ENCODE measurements around the gene ZNF593.

ZNF593 gene

DNA sequence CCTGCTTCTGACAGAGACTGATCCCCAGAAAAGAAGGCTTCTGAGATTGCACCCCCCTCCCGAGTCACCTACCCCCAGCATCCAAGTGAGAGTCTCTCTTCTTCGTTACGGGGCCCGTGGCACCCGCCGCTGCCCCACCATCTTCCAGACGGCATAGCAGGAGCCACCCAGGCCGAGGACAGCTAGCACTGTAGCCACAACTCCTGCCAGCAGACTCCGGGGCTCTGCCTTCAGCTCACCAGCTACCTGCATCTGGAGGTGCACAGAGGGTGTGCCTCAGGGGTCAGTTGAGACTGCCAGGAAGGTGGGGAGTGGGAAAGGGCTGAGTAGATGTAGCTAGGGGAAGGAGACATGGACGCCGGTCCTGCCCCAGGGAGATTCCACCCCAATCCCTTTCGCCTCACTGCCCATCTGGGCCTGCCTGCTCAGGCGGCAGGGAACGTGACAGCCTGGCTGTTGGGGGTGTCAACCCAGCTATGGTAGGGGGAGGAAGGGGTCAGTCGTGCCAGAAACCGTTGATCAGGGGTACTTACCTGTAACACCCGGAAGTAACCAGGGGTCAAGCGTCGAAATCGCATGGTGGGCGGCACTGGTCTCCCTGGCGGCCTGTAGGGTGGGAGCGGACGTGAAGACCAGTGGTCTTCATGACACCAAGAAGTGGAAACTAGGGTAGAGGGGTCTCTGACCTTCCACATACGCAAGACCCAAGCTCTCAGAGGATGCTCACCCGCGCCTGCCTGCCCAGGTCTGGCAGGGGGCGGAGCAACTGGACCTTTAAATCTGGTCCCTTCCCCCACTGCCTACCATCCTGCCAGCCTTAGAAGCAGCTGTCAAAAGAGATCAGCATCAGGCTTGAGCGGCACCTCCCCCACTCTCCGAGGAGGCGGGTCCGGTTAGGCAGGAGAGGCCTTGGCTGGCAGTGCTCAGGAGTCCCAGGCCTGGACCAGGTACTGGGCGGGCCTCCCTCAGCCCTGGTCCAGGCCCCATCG lies 1.7 kb downstream of the ZNF593 start, which contains the start of gene ZNF593OS:
Gene ZNF593OS (minus strand): TSS at position 749 of the 989 bp plus-strand sequence. CDS start 171 bp downstream, at position 578.
- no peak for DNase-seq

DNA sequence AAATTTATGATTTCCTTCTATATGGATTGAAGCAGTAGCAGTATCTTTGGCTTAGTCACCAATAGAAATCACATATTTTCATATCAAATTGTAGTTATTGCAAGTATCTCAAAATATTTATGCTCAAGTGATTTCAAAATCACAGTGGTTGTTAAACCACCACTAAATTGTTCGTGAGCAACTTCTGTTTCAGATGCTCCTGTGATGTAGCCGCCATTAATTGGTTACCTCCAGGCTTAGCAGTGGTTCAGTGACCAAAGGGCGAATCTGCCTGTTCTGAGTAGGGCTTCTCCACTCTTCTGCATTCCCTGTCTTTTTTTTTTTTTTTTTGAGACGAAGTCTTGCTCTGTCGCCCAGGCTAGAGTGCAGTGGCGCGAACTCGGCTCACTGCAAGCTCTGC lies 5.6 kb downstream of the ZNF593 start:
- no peak for DNase-seq

DNA sequence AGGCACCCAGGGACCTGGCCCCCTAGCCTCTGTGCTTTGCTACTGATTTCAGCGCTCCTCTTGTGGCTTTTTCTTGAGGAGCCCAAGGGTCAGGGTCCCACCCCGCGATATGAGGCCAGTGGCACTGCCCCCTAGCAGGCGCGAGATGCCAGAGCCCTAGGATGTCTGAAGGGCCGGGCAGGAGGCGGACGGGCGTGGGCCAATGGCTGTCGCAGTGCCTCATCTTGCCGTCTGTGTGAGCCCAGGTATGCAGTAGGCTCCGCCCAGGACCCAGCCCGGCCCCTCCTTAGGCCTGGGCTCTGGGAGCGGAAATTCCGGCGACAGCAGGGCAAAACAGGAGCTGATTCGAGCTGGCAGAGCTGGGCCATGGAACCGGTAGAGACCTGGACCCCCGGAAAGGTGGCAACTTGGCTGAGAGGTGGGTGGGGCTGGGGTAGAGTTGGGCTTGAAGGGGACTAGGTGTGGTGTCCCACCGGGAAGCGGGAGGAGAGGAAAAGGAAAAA lies 7.5 kb downstream of the ZNF593 start, which contains the start of gene CNKSR1:
Gene CNKSR1 (plus strand): TSS at position 310 of the 503 bp plus-strand sequence. CDS start 57 bp downstream, at position 367.
- DNase-seq = no peak

DNA sequence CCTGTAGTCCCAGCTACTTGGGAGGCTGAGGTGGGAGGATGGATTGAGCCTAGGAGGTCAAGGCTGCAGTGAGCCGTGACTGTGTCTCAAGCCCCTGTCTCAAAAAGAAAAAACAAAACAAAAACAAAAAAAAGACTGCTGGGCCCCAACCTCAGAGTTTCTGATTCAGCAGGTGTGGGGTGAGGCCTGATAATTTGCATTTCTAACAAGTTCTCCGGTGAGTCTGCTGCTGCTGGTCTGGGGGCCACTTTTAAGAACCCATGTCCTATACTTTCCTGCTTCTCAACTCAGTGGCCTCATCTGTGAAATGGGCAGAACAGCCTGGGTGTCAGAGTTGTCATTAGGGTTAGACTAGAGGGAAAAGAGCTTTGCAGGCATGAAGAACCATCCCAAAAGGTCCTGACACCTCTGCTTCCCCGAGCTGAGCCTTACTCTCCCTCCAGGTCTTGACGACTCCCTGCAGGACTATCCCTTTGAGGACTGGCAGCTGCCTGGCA lies 10.3 kb downstream of the ZNF593 start:
- no peak for DNase-seq

DNA sequence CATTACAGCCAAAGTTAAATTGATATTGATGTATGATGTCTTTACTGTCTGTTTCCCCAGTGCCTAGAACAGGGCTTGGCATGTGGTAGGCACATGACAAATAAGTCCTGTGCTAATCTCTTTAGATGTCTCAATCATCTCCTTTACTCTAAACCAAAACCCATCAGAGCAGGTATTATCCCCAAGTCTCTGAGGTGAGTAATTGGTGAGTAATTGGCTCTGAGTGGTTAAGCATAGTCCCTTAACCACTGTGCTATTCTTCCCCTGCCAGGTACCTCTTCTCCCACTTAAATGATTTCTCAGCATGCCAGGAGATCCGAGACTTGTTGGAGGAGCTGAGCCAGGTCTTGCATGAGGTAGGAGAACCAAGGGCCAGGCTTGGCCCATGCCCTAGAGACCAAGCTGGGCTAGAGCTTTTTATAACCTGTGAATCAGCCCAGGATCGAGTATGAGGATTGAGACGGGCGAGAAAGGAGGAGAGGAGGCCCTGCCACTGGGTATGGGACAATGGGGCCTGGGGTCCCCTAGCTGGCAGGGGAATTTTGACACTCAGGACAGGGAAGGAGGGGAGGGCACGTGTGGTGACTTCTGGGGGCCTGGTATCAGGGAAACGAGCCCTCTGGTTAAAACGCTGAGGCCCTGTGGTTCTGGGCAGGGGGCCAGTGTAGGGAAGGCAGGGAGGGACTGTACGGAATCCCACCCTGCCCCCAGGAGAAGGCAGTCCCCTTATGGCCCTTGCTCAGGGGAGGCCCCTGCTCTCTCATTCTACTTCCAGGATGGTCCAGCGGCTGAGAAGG lies 12.1 kb downstream of the ZNF593 start:
- DNase-seq = no peak

DNA sequence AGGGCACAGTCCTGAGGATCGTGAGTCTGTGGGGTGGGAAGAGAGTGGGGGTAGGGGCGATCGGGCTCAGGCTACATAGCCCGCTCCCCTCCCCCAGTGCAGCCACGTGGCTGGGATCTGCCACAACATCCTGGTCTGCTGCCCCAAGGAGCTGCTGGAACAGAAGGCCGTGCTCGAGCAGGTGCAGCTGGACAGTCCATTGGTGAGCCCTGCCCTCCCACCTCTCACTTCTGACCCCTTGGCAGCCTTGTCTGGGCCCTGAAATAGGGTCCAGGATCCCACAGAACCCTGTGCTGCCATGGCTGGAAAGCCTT lies 12.6 kb downstream of the ZNF593 start:
- no peak for DNase-seq

DNA sequence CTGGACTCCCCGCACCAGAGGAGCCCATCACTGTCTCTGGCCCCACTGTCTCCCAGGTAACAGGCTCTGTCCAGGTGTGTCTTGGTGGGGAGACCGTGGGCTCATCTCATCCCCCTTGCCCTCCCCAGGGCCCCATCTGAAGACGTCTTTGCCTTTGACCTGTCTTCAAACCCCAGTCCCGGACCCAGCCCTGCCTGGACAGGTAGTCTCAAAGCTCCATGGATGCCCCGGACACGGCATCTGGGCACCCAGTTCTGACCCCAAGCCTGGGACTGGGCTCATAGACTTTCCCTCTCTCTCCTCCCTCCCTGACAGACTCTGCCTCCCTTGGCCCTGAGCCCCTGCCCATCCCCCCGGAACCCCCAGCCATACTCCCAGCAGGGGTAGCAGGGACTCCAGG lies 14.4 kb downstream of the ZNF593 start:
- DNase-seq = no peak

DNA sequence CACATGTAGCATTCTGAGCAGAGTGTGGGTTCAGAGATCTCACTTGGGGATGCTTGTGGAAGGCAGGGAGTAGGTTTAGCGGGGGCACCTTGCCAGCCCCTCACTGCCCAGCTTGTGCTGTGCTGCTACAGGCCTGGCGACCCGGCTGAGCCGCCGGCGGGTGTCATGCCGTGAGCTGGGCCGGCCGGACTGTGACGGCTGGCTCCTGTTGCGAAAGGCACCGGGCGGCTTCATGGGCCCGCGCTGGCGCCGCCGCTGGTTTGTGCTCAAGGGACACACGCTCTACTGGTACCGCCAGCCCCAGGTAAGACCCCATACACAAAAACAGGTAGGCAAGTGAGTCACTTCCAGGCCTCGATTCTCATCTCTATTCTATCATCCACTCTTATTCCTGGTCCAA lies 15.2 kb downstream of the ZNF593 start:
- no peak for DNase-seq

DNA sequence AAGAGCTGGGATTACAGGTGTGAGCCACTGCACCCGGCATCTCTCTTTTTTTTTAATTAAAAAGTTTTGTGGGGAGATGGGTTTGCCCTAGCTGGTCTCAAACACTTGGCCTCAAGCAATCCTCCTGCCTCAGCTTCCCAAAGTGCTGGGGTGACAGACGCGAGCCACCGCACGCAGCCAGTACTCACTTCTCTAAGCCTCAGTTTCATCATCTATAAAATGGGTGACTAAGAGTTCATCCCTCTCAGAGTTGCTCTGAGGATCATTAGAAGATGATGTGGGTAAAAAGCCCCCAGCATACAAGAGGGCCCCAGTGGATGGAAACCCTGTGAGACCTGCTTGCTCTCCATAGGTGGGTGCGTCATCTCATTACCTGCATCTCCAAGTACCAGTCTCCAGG lies 18.2 kb downstream of the ZNF593 start:
- DNase-seq = no peak

DNA sequence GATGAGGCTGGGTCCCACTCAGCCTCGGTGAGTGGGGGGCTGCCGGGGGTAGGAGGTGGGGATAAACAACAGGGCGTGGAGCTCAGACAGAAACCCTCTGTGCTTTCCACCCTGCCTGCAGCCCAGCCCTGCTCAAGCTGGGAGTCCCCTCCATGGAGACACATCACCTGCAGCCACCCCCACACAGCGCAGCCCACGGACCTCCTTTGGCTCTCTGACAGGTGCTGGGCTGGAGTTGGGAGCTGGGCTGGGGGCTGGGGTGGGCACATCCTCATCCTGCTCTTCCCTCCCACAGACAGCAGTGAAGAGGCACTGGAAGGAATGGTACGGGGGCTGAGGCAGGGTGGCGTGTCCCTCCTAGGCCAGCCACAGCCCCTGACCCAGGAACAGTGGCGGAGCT lies 18.8 kb downstream of the ZNF593 start:
- no peak for DNase-seq

DNA sequence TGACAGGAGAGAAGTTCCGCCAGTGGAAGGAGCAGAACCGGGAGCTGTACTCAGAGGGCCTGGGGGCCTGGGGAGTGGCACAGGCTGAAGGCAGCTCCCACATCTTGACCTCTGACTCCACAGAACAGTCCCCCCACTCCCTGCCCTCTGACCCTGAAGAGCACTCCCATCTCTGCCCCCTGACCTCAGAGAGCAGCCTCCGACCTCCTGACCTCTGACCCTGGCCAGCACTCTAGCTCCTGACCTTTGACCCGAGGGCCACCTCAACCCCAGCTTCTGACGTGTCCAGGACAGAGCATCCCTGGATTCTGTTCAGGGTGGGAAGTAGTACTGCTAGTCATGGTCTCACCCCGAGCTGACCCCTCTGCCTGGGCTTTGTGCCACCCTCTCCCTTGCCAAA lies 19.6 kb downstream of the ZNF593 start:
- DNase-seq = no peak

DNA sequence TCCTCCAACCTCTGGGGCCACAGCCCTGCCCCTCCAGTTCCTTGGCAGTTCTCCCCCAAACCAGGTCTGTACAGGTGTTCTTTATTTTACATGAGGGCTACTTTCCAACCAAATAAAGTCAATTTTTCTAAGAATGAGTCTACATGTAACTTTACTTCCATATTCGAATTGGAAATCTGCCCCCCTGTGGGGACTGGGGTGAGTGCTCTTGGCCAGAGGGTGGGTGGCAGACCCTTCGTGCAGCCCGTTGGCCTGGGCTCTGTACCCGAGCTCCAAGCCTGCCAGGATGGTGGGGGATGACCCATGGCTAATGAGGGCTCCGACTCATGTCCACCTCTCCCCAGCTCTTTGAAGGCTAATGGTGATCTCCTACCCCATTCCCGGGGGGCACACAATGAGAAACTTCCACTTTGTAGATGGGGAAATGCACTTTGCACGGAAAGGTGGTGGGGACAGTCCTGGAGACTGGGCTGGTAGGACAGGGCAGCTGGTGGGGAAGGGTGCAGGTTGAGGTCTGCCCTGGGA lies 20.1 kb downstream of the ZNF593 start:
- no peak for DNase-seq

DNA sequence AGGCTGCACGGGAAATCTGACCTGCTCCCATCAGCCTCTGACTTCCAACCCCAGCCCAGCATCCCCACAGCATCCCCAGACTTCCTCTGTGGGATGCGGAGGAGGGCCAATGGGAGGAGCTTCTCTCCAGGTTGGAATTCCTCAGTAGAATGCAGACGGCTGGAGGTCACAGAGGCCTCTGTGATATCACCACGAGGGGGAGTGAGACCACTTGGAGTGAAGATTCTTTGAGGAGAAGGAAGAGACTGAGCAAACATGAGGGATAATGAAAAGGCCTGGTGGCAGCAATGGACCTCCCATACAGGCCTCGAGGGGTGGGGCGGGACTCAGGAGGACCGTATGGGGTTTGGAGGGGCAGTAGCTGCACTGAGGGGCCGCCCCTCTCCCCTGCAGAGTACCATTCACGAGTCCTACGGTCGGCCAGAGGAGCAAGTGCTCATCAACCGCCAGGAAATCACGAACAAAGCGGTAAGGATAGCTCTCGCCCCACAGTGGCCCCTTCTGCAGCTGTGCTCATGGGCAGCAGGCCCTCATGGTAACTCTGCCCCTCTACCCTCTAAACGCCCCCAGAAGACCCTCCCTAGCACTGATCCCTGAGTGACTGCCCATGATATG lies 20.8 kb downstream of the ZNF593 start, which contains the start of gene CATSPER4:
Gene CATSPER4 (plus strand): TSS at position 230 of the 615 bp plus-strand sequence. CDS start 26 bp downstream, at position 256.
- DNase-seq = no peak

DNA sequence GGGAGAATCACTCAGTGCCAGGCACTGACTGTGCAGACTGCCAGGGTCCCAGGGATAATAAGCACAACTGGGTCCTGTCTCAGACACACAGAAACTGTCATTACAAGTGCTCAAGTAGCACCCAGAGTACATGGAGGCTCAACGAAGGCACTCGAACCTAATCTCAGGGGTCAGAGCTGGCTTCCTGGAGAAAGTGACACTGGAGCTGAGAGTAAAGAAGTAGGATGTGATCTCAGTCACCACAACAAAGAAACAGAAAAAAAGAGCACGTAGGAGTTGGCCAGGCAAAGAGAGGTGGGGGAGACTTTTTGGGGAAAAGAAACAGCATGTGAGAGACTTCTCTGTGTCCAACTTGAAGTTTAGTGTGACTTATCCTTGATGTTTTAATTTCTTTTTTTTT lies 22.0 kb downstream of the ZNF593 start:
- no peak for DNase-seq

DNA sequence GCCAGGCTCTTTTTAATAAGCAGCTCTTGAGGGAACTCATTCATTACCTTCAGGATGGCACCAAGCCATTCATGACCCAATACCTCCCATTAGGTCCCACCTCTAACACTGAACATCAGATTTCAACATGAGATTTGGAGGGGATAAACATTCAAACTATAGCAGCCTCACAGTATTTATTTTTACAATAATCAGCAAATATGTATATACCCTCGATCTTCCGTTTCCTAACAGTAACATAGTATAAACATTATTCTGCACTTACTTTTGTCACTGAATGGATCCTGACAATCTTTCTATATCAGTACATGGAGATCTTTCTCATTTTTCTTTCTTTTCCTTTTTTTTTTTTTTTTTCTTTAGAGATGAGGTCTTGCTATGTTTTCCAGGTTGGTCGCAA lies 26.1 kb downstream of the ZNF593 start:
- DNase-seq = no peak

DNA sequence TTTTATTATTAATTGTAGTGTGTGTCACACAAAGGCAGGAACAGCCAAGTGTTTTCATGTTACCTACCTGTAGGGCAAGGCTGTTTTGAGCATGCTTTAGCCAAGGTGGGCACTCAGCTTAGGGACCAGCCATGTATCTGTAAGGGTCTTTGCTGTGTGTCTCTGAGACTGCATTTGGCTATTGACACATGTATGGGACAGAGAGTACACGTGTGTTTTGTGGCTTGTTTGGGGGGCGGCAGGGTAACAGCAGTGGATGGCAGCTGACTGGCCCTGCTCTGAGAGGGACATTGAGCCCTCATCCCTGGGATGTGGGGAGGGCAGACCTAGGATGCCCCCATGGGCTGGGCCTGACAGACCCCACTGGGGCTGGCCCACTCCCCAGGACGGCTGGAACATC lies 27.6 kb downstream of the ZNF593 start:
- no peak for DNase-seq

DNA sequence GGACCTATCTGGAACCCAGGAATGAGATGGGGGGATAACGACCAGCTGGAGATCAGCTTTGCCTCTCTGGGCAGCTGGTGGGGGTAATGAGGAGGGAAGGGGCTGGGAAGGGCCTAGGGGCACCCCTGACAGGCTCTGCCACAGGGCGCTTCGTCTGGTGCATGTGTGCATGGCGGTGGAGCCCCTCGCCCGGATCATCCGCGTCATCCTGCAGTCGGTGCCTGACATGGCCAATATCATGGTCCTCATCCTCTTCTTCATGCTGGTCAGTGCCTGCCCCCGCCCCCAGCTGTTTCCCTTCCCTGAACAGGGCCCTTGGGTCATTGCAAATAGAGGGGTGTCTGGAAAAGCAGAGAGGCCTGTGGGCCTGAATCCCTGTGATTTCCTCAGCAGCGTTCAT lies 28.1 kb downstream of the ZNF593 start:
- no peak for DNase-seq

DNA sequence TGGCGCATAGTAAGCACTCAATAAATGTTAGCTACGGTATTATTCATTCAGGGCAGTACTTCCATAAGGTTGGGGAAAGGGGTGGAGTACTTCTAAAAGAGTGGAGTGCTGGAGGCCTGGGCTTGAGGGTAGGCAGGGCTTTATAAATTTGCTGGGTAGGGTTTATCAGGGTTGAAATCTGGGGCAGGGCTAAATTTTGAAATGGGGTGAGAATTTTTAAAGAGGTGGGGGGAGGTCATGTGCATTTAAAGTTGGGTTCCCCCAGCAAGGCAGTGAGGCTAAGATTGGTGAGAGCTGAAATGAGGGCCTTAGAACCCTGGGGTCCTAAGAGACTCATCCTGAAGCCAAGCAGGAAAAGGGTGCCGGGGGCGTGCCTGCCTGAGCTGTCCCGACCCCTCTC lies 30.7 kb downstream of the ZNF593 start:
- DNase-seq = no peak

DNA sequence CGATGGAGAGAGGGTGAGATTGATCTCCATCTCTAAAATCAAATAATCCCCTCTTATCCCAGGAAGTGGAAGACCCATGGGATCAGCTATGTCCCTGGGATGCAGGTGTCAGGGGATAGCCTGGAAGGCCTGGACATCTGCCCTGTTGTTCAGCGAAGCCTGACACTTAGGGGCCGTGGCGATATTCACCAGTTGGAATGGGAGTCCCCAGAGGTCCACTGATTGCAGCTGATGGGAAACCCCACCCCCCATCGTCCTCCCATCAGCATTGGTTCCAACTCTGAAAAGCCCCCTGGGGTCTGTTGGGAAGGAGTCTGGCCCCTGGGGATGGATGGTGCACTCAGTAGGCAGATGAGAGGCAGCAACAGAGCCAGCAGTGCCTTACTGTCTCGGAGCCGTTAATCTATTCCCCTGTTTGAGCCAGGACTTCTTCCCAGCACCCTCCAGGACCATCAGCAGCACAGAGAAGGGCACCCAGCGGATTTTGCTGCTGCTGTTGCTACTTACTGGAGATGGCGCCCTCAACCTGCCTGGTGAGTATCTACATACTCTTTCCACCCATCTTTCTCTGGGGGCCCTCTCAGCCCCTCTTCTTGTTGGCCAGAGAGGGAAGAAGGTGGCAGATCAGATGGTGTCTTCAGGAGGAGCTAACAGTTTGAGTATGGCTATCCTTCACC lies 34.1 kb downstream of the ZNF593 start:
- DNase-seq = no peak

DNA sequence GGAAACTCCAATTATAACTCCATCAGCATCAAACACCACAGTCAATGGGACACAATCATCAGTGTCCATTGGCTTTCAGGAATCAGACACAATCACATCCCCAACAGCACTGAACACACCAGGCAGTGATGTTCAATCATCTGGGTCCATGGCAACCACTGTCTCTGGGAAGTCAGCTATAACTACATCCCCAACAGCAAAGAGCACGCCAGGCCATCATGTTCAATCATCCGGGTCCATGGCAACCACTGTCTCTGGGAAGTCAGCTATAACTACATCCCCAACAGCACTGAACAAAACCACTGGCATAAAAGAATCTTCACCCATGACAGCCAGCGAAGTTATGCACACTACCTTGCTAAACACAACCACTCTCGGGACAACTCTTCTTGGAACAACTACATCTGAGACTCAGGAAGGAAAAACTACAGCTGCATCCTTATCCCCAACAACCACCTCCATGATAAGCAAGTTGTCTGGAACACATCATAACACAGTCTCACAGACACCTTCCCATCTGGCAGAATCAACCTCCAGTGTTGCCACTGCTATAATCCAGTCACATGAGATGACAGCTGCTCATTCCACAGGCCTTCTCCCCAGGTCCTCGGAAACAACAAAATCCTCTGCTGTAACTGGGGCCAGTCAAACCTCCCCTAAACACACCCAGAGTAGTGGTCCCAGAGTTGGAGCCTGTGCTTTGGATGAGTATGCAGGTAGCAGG lies 40.6 kb downstream of the ZNF593 start:
- DNase-seq = no peak

DNA sequence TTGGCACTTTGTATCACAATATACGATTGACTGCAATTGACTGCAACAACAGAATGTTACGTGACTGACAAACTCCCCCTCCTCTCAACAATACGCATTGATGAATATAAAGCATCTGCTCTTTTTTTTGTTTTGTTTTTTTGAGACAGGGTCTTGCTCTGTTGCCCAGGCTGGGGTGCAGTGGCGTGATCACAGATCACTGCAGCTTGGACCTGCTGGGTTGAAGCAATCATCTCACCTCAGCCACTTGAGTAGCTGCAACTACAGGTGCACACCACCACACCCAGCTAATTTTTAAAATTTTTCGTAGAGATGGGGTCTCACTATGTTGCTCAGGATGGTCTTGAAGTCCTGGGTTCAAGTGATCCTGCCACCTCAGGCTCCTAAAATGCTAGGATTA lies 43.0 kb downstream of the ZNF593 start:
- DNase-seq = no peak
